ENCODE results near the gene SLC22A17. TPM values are rescaled to one million over a fixed set of nuclear protein-coding genes. Genes with fewer than 3 reads are reported as not detected.

Gene SLC22A17
- total RNA-seq, 1 experiment from 2014 or later: not detected

DNA sequence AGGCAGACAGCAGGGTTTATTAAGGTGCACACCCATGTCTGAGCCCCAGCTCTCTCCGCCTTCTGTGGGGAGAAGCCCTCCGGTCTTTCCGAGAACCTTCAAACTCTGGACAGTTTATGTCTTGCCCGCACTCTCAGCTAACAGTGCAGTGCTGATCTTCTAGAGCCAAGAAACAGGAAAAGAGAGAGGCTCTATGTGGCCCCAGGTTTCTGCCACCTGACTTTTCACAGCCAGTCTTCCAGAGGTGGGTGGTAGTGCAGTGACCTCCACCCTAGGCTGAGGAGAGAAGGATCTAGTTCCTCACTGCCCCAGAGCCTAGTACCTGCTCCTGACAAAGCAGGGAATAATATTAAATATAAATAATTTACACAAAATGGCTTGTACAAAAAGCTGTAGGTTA lies 4.0 kb upstream of the SLC22A17 start:
- no TSS peak for BruUV-seq (replicated peaks)
- Histone ChIP-seq H4K20me1 (ENCODE audit: insufficient read depth) (no peaks in the 10 kb centered on the region), H2AFZ (no peak overlapping the region), H3K4me2 (no peak overlapping the region), H3K27ac (no peak overlapping the region), H3K27me3 (ENCODE audit: insufficient read depth, low read depth) (peaks cover 66% of the 10 kb centered on the region), H3K9me3 (ENCODE audit: insufficient read depth, low read depth) (no peaks in the 10 kb centered on the region), H3K9me2 (ENCODE audit: insufficient read depth) (no peaks in the 10 kb centered on the region), H3K4me3 (no peak overlapping the region), H3F3A (ENCODE audit: insufficient read depth, low read depth) (no peaks in the 10 kb centered on the region), H3K36me3 (ENCODE audit: low read depth) (no peaks in the 10 kb centered on the region), H3K4me1 (replicated peaks; ENCODE audit: insufficient read depth) (no peaks in the 10 kb centered on the region), H3K79me2 (ENCODE audit: low read depth) (no peaks in the 10 kb centered on the region)
- ChIA-PET POLR2A (ENCODE audit: unreplicated experiment) (no interaction called here), CTCF (no interaction called here)
- no peak for TF ChIP-seq EZH2 (IDR thresholded peaks at IDR 0.05; ENCODE audit: low read depth)
- intact Hi-C loops (cut with micrococcal nuclease; ENCODE audit: unreplicated experiment): no loop called here
- DNase-seq: no peak

GRCh38 chr14:23355871-23356435 lies 3.3 kb upstream of the SLC22A17 start:
- H3K4me2 ChIP-seq: no peak overlapping the region

GRCh38 chr14:23354990-23355389 lies 2.3 kb upstream of the SLC22A17 start:
- no peak overlapping the region for H2AFZ ChIP-seq
- peaks cover 73% of the 10 kb centered on the region for H3K27me3 ChIP-seq (ENCODE audit: insufficient read depth, low read depth)
- H3F3A ChIP-seq (ENCODE audit: insufficient read depth, low read depth): no peaks in the 10 kb centered on the region
- H3K79me2 ChIP-seq (ENCODE audit: low read depth): no peaks in the 10 kb centered on the region
- no peak overlapping the region for H3K27ac ChIP-seq
- CTCF ChIA-PET: no interaction called here
- no peaks in the 10 kb centered on the region for H3K4me1 ChIP-seq (replicated peaks; ENCODE audit: insufficient read depth)
- no peaks in the 10 kb centered on the region for H3K36me3 ChIP-seq (ENCODE audit: low read depth)
- H3K9me3 ChIP-seq (ENCODE audit: insufficient read depth, low read depth): no peaks in the 10 kb centered on the region
- no peak for DNase-seq
- H3K9me2 ChIP-seq (ENCODE audit: insufficient read depth): no peaks in the 10 kb centered on the region
- H3K4me2 ChIP-seq: no peak overlapping the region
- POLR2A ChIA-PET (ENCODE audit: unreplicated experiment): no interaction called here
- TF ChIP-seq, protein P1, sequence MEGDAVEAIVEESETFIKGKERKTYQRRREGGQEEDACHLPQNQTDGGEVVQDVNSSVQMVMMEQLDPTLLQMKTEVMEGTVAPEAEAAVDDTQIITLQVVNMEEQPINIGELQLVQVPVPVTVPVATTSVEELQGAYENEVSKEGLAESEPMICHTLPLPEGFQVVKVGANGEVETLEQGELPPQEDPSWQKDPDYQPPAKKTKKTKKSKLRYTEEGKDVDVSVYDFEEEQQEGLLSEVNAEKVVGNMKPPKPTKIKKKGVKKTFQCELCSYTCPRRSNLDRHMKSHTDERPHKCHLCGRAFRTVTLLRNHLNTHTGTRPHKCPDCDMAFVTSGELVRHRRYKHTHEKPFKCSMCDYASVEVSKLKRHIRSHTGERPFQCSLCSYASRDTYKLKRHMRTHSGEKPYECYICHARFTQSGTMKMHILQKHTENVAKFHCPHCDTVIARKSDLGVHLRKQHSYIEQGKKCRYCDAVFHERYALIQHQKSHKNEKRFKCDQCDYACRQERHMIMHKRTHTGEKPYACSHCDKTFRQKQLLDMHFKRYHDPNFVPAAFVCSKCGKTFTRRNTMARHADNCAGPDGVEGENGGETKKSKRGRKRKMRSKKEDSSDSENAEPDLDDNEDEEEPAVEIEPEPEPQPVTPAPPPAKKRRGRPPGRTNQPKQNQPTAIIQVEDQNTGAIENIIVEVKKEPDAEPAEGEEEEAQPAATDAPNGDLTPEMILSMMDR (conservative IDR thresholded peaks at IDR 0.05): no peak
- TF ChIP-seq EZH2 (IDR thresholded peaks at IDR 0.05; ENCODE audit: low read depth): no peak
- no peaks in the 10 kb centered on the region for H4K20me1 ChIP-seq (ENCODE audit: insufficient read depth)
- no peak overlapping the region for H3K4me3 ChIP-seq
- no TSS peak for BruUV-seq (replicated peaks)
- intact Hi-C loops (cut with micrococcal nuclease; ENCODE audit: unreplicated experiment): no loop called here

More at GRCh38 chr14:23355871-23356435, 3.3 kb upstream of the SLC22A17 start:
- Histone ChIP-seq H3K9me3 (ENCODE audit: insufficient read depth, low read depth) (no peaks in the 10 kb centered on the region), H3K4me1 (replicated peaks; ENCODE audit: insufficient read depth) (no peaks in the 10 kb centered on the region), H3K4me3 (no peak overlapping the region), H3K27me3 (ENCODE audit: insufficient read depth, low read depth) (peaks cover 65% of the 10 kb centered on the region), H2AFZ (no peak overlapping the region), H4K20me1 (ENCODE audit: insufficient read depth) (no peaks in the 10 kb centered on the region), H3K27ac (no peak overlapping the region), H3K9me2 (ENCODE audit: insufficient read depth) (no peaks in the 10 kb centered on the region), H3F3A (ENCODE audit: insufficient read depth, low read depth) (no peaks in the 10 kb centered on the region), H3K79me2 (ENCODE audit: low read depth) (no peaks in the 10 kb centered on the region), H3K36me3 (ENCODE audit: low read depth) (no peaks in the 10 kb centered on the region)
- no TSS peak for BruUV-seq (replicated peaks)
- ChIA-PET POLR2A (ENCODE audit: unreplicated experiment) (no interaction called here), CTCF (no interaction called here)
- intact Hi-C loops (cut with micrococcal nuclease; ENCODE audit: unreplicated experiment): no loop called here
- no peak for TF ChIP-seq EZH2 (IDR thresholded peaks at IDR 0.05; ENCODE audit: low read depth)
- TF ChIP-seq, protein P1 (conservative IDR thresholded peaks at IDR 0.05): no peak
- no peak for DNase-seq

DNA sequence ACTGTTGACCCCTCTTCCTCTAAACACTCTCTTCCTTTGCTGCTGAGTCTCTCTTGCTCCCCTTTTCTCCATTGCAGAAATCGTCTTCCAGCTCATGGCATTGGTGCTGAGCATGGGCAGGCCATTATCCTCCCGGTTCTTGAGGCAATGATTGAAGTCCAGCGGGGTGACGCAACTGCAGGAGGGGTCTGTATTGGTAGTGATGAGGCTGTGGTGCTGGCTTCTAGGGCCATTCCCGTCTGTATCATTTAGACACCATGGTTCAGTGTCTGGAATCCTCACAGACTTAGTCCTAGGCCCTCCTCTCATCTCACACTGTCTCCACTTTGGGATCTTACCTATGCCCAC lies 720 bp upstream of the SLC22A17 start:
- ChIA-PET CTCF (interaction anchor here (0.5 kb wide), 1 partner anchor 359 kb away, joined by 3 read pairs; no protein-coding TSS in a partner anchor), POLR2A (ENCODE audit: unreplicated experiment) (no interaction called here)
- no peak for DNase-seq
- BruUV-seq (replicated peaks): no TSS peak
- no peaks in the 10 kb centered on the region for H3K79me2 ChIP-seq (ENCODE audit: low read depth)
- H3K4me2 ChIP-seq: no peak overlapping the region
- H4K20me1 ChIP-seq (ENCODE audit: insufficient read depth): no peaks in the 10 kb centered on the region
- H3K9me3 ChIP-seq (ENCODE audit: insufficient read depth, low read depth): no peaks in the 10 kb centered on the region
- H3F3A ChIP-seq (ENCODE audit: insufficient read depth, low read depth): no peaks in the 10 kb centered on the region
- no peaks in the 10 kb centered on the region for H3K4me1 ChIP-seq (replicated peaks; ENCODE audit: insufficient read depth)
- H3K27ac ChIP-seq: no peak overlapping the region
- no peak for TF ChIP-seq EZH2 (IDR thresholded peaks at IDR 0.05; ENCODE audit: low read depth)
- TF ChIP-seq, protein P1 (conservative IDR thresholded peaks at IDR 0.05): no peak
- no peak overlapping the region for H2AFZ ChIP-seq
- H3K27me3 ChIP-seq (ENCODE audit: insufficient read depth, low read depth): peaks cover 65% of the 10 kb centered on the region
- intact Hi-C loops (cut with micrococcal nuclease; ENCODE audit: unreplicated experiment): no loop called here
- no peak overlapping the region for H3K4me3 ChIP-seq
- H3K36me3 ChIP-seq (ENCODE audit: low read depth): no peaks in the 10 kb centered on the region
- H3K9me2 ChIP-seq (ENCODE audit: insufficient read depth): no peaks in the 10 kb centered on the region
